GM03348 (cell line): ENCODE measurements around the gene BCOR.

Experiments used
- DNase-seq: peaks from one replicate; pipeline ENCODE4 v3.0.0; 2012; ENCODE audit warnings: low spot score

Gene BCOR

GRCh38 chrX:40063555-40063954, 34.2 kb downstream of the BCOR start:
- no peak for DNase-seq

GRCh38 chrX:40062525-40063155, 35.1 kb downstream of the BCOR start:
- DNase-seq: no peak

GRCh38 chrX:40061871-40062524, 35.8 kb downstream of the BCOR start:
- no peak for DNase-seq

GRCh38 chrX:40061005-40061404, 36.8 kb downstream of the BCOR start:
- DNase-seq: no peak

GRCh38 chrX:40060356-40060845, 37.4 kb downstream of the BCOR start:
- DNase-seq: no peak

GRCh38 chrX:40058719-40059118, 39.0 kb downstream of the BCOR start:
- DNase-seq: no peak

GRCh38 chrX:40057405-40057804, 40.4 kb downstream of the BCOR start:
- DNase-seq: no peak

GRCh38 chrX:40056420-40056819, 41.3 kb downstream of the BCOR start:
- DNase-seq: no peak

GRCh38 chrX:40055495-40055894, 42.3 kb downstream of the BCOR start:
- no peak for DNase-seq

- DNase-seq: no peak
Observed at GRCh38 chrX:40054793-40055192, 43.0 kb downstream of the BCOR start.

- no peak for DNase-seq
Observed at GRCh38 chrX:40050532-40050931, 47.2 kb downstream of the BCOR start.

GRCh38 chrX:40049084-40049641, 48.6 kb downstream of the BCOR start:
- no peak for DNase-seq

GRCh38 chrX:40047485-40047884, 50.3 kb downstream of the BCOR start:
- DNase-seq: no peak

- DNase-seq: no peak
Observed at GRCh38 chrX:40043895-40044294, 53.9 kb downstream of the BCOR start.

- no peak for DNase-seq
Observed at GRCh38 chrX:40041915-40042314, 55.8 kb downstream of the BCOR start.

- DNase-seq: no peak
Observed at GRCh38 chrX:40040686-40041461, 56.9 kb downstream of the BCOR start.

GRCh38 chrX:40039887-40040286, 57.9 kb downstream of the BCOR start:
- DNase-seq: no peak

GRCh38 chrX:40037367-40037766, 60.4 kb downstream of the BCOR start:
- no peak for DNase-seq

- DNase-seq: no peak
Observed at GRCh38 chrX:40035726-40036125, 62.0 kb downstream of the BCOR start.

- DNase-seq: no peak
Observed at GRCh38 chrX:40031911-40032310, 65.8 kb downstream of the BCOR start.

GRCh38 chrX:40030205-40030604, 67.6 kb downstream of the BCOR start:
- DNase-seq: no peak

- DNase-seq: no peak
Observed at GRCh38 chrX:40022421-40022820, 75.3 kb downstream of the BCOR start.

- no peak for DNase-seq
Observed at GRCh38 chrX:40021647-40022046, 76.1 kb downstream of the BCOR start.
